K562 (cell line): ENCODE measurements around the gene MAP1S. TPM values are rescaled to one million over a fixed set of nuclear protein-coding genes. Genes with fewer than 3 reads are reported as not detected.

ENCODE experiments used
- PCBP1 ChIP-seq: fragments of 200-400 bp; formaldehyde crosslinking; IDR thresholded peaks from 2 replicates; pipeline ENCODE4 v1.6.1; 2018; ENCODE audit warnings: mild to moderate bottlenecking, low read depth, low read length; ENCODE audit not compliant: poor library complexity, severe bottlenecking
- REST ChIP-seq, 2 experiments: fragments of 450-650 bp; formaldehyde crosslinking in 1 of 2; IDR thresholded peaks; 2 replicates each; pipeline versions ENCODE4 v1.4.0 to v1.6.1; 2014 to 2020; ENCODE audit warnings: mild to moderate bottlenecking in 2 of 2, borderline replicate concordance in 1 of 2, low read depth in 1 of 2
- polyA plus RNA-seq, 8 experiments: library from polyadenylated mRNA; depleted of rRNA in 4 of 8; stranded (reverse) in 5 of 8; unstranded in 3 of 8; fragments of >200 nt; fragmentation: Nextera tagmentation in 2 of 8; fragmentation: Illumina TruSeq in 1 of 8; extraction: Ambion mirVana in 2 of 8; extraction: Trizol in 1 of 8; gene quantifications; 2 replicates each; pipeline versions ENCODE4 v1.2.1 to v1.2.3, GENCODE V29; 2011 to 2014; ENCODE audit warnings: inconsistent platforms in 1 of 8, missing spikeins in 1 of 8
- total RNA-seq, 7 experiments: library from RNA; depleted of rRNA in 6 of 7; stranded (reverse); fragments of >200 nt in 6 of 7; fragmentation: Illumina TruSeq in 2 of 7; extraction: Trizol in 2 of 7; gene quantifications; 2 replicates each; pipeline versions ENCODE4 v1.2.1 to v1.2.3, GENCODE V29; 2011 to 2021; ENCODE audit warnings: low replicate concordance in 1 of 7

The MAP1S gene
- total and polyA plus RNA-seq, 9 of the 15 experiments (the other 6 are each of a cell fraction or from before 2014, with no cell fraction given) = 2.0 to 81.0 (median 9.5) TPM

GRCh38 chr19:17680230-17680722, 39.0 kb upstream of the MAP1S start (continued):
- TF ChIP-seq REST (IDR thresholded peaks at IDR 0.05; ENCODE audit: borderline replicate concordance) (peak; percentile 22; the same call in 1 of the 2 replicates), REST (CRISPR knock-in tag; IDR thresholded peaks at IDR 0.05; ENCODE audit: low read depth) (peak; percentile 46; the same call in 1 of the 2 replicates), PCBP1 (no peak)
